GM10248 (cell line): ENCODE results near the gene ZFP14.

Source experiments
- CTCF ChIA-PET: fragments of 300-600 bp; sonication (Branson Sonifier 250); formaldehyde crosslinking; extraction: SDS; loops from one replicate; lab custom pipeline; 2021; ENCODE audit warnings: antibody characterized with exemption; lab: Yijun Ruan, JAX
- POLR2A ChIA-PET: fragments of 350-650 bp; sonication (Branson Sonifier 250); formaldehyde crosslinking; extraction: SDS; loops from one replicate; lab custom pipeline; 2020; ENCODE audit warnings: antibody characterized with exemption; lab: Yijun Ruan, JAX
- DNase-seq: peaks from one replicate; pipeline ENCODE4 v3.0.0; 2012; ENCODE audit errors: extremely low spot score
- TF ChIP-seq, protein P1 (sequence below): IDR thresholded peaks from 2 replicates; pipeline ENCODE4 v1.5.1; 2012; ENCODE audit warnings: mild to moderate bottlenecking, low read depth; ENCODE audit errors: extremely low read depth, missing control alignments, control extremely low read depth

Gene ZFP14

DNA sequence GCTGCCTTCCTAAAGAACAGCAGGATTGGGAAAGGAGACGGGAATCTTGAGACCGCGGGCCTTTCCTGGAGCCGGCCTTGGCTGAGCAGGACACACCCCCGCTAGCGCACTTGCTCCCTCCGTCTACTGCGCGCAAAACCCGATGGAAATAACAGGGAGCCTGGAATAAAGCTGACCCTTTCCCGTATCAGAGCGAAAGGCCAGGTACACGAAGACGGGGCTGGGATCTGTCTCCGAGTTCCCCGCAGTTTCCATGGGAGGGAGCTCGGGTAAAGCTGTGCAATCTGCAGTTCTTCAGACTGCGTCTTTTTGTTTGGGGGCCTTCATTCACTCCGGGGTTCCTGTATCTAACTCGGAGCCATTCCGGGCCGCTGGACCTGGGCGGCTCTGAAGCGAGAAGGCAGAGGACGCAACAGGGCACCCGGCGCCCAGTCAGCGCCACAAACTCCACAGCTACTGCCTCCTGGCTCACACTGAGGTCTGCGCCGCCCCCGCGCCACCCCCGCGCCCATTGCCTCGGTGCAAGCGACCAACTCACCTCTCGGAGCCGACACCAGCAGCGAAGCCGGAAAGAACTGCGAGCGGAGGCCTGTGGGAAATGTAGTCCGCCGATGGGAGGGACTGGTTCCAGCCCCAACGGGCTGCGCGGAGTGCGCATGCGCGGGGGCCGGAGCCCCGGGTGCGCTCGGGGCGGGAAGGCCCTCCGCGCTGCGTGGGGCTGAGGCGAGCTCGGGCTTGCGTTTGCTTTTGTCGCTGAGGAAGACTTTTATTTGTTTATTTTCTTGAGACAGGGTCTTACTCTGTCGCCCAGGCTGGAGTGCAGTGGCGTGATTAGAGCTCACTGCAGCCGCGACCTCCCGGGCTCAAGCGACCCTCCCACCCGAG is at the start of gene ZFP14:
Gene ZFP14, minus strand, starts transcription at position 577 of the 885 bp plus-strand sequence. CDS start 11,309 bp downstream, outside the sequence.
- CTCF ChIA-PET, result interaction anchor here (0.9 to 2.0 kb wide), 5 partner anchors 9 to 471 kb away, joined by 3 to 6 read pairs (median 3); partner anchors contain the start of gene ZNF345
- TF ChIP-seq, protein P1, sequence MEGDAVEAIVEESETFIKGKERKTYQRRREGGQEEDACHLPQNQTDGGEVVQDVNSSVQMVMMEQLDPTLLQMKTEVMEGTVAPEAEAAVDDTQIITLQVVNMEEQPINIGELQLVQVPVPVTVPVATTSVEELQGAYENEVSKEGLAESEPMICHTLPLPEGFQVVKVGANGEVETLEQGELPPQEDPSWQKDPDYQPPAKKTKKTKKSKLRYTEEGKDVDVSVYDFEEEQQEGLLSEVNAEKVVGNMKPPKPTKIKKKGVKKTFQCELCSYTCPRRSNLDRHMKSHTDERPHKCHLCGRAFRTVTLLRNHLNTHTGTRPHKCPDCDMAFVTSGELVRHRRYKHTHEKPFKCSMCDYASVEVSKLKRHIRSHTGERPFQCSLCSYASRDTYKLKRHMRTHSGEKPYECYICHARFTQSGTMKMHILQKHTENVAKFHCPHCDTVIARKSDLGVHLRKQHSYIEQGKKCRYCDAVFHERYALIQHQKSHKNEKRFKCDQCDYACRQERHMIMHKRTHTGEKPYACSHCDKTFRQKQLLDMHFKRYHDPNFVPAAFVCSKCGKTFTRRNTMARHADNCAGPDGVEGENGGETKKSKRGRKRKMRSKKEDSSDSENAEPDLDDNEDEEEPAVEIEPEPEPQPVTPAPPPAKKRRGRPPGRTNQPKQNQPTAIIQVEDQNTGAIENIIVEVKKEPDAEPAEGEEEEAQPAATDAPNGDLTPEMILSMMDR, result peak; percentile 55
- POLR2A ChIA-PET, result interaction anchor here (0.7 to 1.1 kb wide), 2 partner anchors 148 to 164 kb away, joined by 3 read pairs; partner anchors contain the start of gene ZNF565
- DNase-seq, result peak; percentile 99

DNA sequence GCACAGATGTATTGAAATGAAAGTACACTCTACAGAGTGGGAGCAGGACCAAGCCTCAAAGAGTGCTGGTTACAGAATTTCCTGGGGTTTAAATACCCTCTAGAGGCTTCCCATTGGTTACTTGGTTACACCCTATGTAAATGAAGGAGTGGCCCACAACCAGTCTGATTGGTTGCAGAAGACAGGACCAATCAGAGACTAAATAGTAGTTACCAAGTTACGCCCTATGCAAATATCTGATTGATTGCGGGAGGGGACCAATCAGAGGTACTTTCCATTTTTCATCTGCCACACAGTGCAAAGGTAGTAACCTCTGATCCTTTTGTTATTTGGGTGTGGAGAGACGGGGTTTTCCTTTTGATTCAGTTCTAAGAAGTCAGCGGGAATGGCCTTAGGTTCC is 44.9 kb upstream of the ZFP14 start:
- ChIA-PET POLR2A (no interaction called here), CTCF (no interaction called here)
- TF ChIP-seq, protein P1, result no peak

DNA sequence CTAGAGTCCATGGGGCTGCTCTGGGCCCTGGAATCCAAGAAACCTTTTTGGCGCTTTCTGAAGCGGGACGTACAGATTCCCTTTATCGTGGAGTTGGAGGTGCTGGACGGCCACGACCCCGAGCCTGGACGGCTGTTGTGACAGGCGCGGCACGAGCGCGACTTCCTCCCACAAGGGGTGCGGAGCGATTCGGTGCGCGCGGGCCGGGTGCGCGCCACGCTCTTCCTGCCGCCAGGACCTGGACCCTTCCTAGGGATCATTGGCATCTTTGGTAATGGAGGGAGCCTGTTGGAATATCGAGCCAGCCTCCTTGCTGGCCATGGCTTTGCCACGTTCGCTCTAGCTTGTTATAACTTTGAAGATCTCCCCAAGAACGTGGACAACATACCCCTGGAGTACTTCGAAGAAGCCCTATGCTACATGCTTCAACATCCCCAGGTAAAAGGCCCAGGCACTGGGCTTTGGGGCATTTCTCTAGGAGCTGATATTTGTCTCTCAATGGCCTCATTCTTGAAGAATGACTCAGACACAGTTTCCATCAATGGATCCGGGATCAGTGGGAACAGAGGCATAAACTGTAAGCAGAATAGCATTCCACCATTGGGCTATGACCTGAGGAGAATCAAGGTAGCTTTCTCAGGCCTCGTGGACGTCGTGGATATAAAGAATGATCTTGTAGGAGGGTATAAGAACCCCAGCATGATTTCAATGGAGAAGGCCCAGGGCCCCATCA is 42.9 kb upstream of the ZFP14 start:
- no peak for DNase-seq
- CTCF ChIA-PET, result no interaction called here
- POLR2A ChIA-PET, result no interaction called here

More for the DNA sequence above, 44.9 kb upstream of the ZFP14 start:
- DNase-seq, result no peak

DNA sequence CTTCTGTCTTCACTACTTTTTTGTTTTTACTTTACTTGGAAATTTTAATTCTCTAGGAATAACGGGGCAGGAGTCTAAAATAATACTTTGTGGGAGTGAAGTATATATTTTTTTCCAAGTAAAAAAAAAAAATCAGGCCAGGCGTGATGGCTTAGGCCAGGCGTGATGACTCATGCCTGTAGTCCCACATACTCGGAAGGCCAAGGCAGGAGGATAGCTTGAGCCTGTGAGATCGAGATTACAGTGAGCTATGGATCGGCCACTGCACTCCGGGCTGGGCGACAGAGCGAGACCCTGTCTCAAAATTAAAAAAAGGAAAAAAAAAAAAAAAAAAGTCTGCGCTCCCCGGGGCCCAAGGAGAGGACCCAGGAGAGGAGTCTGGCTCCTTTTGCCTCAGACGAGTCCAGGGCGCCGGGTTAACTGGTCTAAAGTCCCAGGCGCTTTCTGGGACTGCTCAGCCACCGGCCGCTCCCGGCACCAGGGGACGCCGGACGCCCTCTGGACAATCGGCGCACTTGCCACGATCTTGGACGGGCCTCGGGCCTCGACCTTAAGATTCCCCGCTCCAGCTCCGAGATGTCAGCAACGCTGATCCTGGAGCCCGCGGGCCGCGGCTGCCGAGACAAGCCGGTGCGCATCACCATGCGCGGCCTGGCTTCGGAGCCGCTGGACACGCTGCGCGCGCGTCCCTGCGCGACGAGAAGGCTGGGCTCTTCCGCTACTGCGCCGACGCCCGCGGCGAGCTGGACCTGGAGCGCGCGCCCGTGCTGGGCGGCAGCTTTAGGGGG is 42.2 kb upstream of the ZFP14 start:
- TF ChIP-seq, protein P1, result no peak
- ChIA-PET CTCF (no interaction called here), POLR2A (no interaction called here)
- no peak for DNase-seq

More for the DNA sequence above, 42.9 kb upstream of the ZFP14 start:
- TF ChIP-seq, protein P1, result no peak

DNA sequence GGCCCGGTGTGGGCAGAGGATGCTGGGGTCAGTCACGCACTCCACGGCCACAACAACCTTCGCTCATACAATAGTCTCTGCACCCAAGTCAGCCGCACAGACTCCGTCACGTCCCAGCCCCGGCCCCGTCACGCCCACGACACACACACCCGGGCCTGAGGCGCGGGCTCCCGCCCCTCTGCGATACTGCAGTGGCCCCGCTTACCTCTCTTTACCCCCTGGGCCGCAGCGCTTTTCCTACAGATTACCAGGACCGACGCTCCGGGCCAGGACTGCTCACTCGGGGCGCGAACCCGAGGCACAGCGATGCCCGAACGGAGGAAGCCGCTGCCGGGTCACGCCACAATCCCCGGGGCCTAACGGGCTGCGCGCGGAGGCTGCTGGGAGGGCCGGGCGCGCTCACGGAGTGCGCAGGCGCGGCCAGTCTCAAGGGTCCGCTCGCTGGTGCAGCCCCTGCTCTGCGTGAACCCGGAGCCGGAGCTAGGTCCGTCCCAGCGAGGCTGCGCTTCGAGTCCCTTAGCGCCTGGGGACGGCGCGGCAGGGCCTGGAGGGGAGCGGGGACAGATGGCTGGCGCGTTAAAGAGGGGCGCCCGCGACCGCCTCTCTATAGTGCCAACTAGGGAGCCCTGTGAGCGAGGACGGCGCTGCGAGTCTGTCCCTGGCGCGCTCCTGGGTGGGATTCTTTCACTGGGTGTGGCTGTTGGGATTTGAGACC is 39.4 kb upstream of the ZFP14 start, which contains the start of gene ZFP82:
Gene ZFP82, minus strand, starts transcription at position 358 of the 715 bp plus-strand sequence. CDS start 8,855 bp downstream, outside the sequence.
- peak; percentile 93 for DNase-seq
- CTCF ChIA-PET, result no interaction called here
- TF ChIP-seq, protein P1, result no peak
- POLR2A ChIA-PET, result no interaction called here
